Measurements from ENCODE around the gene IGFL1.
"Not testable (repeated sequence)": the region's sequence is repeated elsewhere in the genome, so short reads cannot be mapped to it uniquely, and the experiment has no call there.

IGFL1 gene

GRCh38 chr19:46229442-46229841 lies at the start of gene IGFL1:
Gene IGFL1 (plus strand): TSS chr19:46229742. CDS start chr19:46229775, 33 bp downstream.
- TF ChIP-seq, protein P1, sequence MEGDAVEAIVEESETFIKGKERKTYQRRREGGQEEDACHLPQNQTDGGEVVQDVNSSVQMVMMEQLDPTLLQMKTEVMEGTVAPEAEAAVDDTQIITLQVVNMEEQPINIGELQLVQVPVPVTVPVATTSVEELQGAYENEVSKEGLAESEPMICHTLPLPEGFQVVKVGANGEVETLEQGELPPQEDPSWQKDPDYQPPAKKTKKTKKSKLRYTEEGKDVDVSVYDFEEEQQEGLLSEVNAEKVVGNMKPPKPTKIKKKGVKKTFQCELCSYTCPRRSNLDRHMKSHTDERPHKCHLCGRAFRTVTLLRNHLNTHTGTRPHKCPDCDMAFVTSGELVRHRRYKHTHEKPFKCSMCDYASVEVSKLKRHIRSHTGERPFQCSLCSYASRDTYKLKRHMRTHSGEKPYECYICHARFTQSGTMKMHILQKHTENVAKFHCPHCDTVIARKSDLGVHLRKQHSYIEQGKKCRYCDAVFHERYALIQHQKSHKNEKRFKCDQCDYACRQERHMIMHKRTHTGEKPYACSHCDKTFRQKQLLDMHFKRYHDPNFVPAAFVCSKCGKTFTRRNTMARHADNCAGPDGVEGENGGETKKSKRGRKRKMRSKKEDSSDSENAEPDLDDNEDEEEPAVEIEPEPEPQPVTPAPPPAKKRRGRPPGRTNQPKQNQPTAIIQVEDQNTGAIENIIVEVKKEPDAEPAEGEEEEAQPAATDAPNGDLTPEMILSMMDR (IDR thresholded peaks at IDR 0.05; ENCODE audit: low read length, missing control alignments) = no peak
- no peak for DNase-seq (ENCODE audit: low read depth)
- no peak within 1 kb of the TSS for H3K4me3 ChIP-seq (replicated peaks; ENCODE audit: low read depth, low read length)

- H3K4me3 ChIP-seq (replicated peaks; ENCODE audit: low read depth, low read length) = no peak overlapping the region
- TF ChIP-seq, protein P1 (IDR thresholded peaks at IDR 0.05; ENCODE audit: low read length, missing control alignments) = no peak
- DNase-seq (ENCODE audit: low read depth) = no peak
Observed at GRCh38 chr19:46180701-46181387, 48.7 kb upstream of the IGFL1 start.

- H3K4me3 ChIP-seq (replicated peaks; ENCODE audit: low read depth, low read length) = no peak overlapping the region
- TF ChIP-seq, protein P1 (IDR thresholded peaks at IDR 0.05; ENCODE audit: low read length, missing control alignments) = no peak
- peak; percentile 57 for DNase-seq (ENCODE audit: low read depth)
Observed at GRCh38 chr19:46181388-46181779, 48.2 kb upstream of the IGFL1 start.

DNA sequence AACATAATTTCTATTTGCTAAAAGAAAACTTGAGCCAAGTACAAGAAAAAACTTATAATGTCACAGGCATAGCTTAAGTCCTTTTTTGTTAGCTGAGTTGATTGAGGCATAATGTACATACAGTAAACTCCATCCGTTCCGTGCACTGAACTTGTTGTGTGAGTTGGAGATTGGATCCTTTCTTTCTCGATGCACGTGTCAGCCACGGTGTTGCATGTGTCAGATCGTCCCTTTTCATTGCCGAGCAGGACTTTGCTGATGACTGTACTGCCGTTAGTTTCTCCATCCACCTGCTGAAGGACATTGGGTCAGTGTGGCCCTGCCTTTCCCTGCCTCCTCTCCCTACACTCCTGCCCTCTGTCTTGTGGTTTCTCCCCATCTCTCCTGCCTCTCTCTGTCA lies 47.1 kb upstream of the IGFL1 start:
- TF ChIP-seq, protein P1 (IDR thresholded peaks at IDR 0.05; ENCODE audit: low read length, missing control alignments) = no peak
- H3K4me3 ChIP-seq (replicated peaks; ENCODE audit: low read depth, low read length) = no peak overlapping the region
- DNase-seq (ENCODE audit: low read depth) = no peak

DNA sequence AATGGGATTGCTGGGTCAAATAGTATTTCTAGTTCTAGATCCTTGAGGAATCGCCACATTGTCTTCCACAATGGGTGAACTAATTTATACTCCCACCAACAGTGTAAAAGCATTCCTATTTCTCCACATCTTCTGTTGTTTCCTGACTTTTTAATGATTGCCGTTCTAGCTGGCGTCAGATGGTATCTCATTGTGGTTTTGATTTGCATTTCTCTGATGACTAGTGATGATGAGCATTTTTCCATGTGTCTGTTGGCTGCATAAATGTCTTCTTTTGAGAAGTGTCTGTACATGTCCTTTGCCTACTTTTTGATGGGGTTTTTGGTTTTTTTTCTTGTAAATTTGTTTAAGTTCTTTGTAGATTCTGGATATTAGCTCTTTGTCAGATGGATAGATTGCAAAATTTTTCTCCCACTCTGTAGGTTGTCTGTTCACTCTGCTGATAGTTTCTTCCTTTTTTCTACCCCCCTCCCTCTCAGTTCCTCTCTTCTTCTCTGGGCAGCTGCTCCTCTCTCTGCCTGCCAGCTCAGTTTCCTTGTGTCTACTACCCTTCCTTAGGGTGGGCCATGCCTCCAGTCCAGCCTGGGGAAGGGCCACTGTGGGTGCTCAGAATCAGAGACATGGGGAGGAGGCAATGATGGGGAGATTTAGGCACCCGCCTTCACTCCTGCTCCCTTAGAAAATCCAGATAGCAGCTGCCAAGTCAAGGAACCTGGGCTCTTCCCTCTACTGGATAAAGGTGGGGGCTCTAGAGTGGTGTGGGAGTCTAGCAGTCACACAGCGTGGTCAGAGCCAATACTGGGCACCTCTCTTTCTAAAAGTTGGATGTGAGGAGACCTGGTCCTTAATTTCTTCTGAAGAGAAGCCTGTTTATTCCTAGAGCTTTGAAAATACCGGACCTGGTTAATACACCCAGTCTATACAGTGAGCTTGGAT lies 44.5 kb upstream of the IGFL1 start:
- H3K4me3 ChIP-seq (replicated peaks; ENCODE audit: low read depth, low read length) = not testable (repeated sequence)
- peak; percentile 29 for DNase-seq (ENCODE audit: low read depth)

DNA sequence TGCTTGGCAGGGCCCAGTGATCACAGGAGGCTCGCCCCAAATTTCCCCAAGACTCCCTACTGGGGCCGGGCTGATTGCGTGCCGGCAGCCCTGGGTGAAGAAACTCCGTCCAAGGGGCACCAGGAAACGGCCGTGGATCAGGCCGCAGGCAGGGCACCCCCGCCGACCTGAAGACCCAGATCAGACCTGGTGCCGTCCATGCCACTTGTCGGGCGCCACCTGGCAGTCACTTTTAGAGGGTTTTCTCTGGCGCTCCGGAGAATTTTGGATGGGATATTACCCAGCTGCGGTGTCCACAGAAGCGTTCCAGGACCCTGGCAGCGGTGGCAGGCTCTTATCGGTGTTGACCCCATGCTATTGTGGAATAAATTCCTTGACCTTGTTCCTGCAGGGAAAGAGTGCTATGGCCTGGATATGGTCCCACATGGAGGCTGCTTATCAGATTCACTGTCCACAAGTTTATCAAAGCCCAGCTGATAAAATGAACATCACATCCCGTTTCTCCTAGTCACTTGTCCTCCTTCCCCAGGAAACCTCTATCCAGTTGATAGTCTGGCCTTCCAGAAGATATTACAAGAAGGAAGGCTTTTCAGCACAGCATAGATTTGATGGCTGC lies 43.3 kb upstream of the IGFL1 start:
- no peak for DNase-seq (ENCODE audit: low read depth)
- H3K4me3 ChIP-seq (replicated peaks; ENCODE audit: low read depth, low read length) = no peak overlapping the region
- TF ChIP-seq, protein P1 (IDR thresholded peaks at IDR 0.05; ENCODE audit: low read length, missing control alignments) = no peak

DNA sequence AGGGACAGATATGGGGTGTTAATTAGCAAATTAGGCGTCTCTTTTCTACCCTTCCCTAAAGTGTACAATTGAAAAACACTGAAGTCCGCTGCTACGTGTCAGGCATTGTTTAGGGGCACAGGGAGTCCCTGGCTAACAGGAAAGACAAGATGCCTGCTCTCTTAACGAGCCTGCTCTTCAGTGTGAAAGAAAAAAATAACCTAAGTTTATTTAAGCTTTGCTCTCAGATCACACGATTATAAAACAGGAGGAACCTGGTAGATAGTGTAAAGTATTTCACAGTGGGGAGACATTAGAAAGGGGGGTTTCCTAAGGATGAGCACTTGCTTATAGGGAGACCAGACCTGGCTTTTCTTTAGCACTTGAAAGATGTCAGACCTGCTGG lies 42.8 kb upstream of the IGFL1 start:
- TF ChIP-seq, protein P1 (IDR thresholded peaks at IDR 0.05; ENCODE audit: low read length, missing control alignments) = no peak
- no peak for DNase-seq (ENCODE audit: low read depth)
- no peak overlapping the region for H3K4me3 ChIP-seq (replicated peaks; ENCODE audit: low read depth, low read length)
